GM12878 (cell line): ENCODE measurements around the gene FLT4. TPM values are rescaled to one million over a fixed set of nuclear protein-coding genes. Genes with fewer than 3 reads are reported as not detected.

Experiments
- HDGF ChIP-seq: fragments of 450-650 bp; IDR thresholded peaks from 2 replicates; pipeline ENCODE4 v1.6.1; 2016; ENCODE audit warnings: antibody characterized with exemption
- LARP7 ChIP-seq: fragments of 450-650 bp; IDR thresholded peaks from 2 replicates; pipeline ENCODE4 v1.6.1; 2017; ENCODE audit warnings: mild to moderate bottlenecking
- polyA plus RNA-seq, 11 experiments: library from polyadenylated mRNA; depleted of rRNA in 4 of 11; unstranded in 6 of 11; stranded (reverse) in 5 of 11; fragments of >200 nt; fragmentation: Nextera tagmentation in 4 of 11; fragmentation: Illumina TruSeq in 1 of 11; extraction: Ambion mirVana in 4 of 11; extraction: Trizol in 1 of 11; gene quantifications; 1 replicate in 1 of 11; 2 replicates in 10 of 11; pipeline versions ENCODE4 v1.2.1 to v1.2.3, GENCODE V29; 2011 to 2016; ENCODE audit warnings: inconsistent platforms in 2 of 11, missing spikeins in 2 of 11, low read depth in 1 of 11
- total RNA-seq, 4 experiments: library from RNA; depleted of rRNA in 3 of 4; stranded (reverse); fragments of >200 nt in 3 of 4; fragmentation: Illumina TruSeq in 1 of 4; extraction: Trizol in 1 of 4; gene quantifications; 2 replicates each; pipeline versions ENCODE4 v1.2.1 to v1.2.3, GENCODE V29; 2013 to 2021
- TF ChIP-seq, protein P1 (sequence below): IDR thresholded peaks from 2 replicates; pipeline ENCODE4 v1.6.1; 2012; ENCODE audit warnings: mild to moderate bottlenecking, low read depth, low read length
- TF ChIP-seq, protein P2 (sequence below): fragments of 450-650 bp; IDR thresholded peaks from 2 replicates; pipeline ENCODE4 v1.6.1; 2017; ENCODE audit warnings: mild to moderate bottlenecking, moderate library complexity

Gene FLT4
- total and polyA plus RNA-seq, 10 of the 15 experiments (the other 5 are each of a cell fraction or from before 2014, with no cell fraction given), result 0.18 TPM; not detected in 9

DNA sequence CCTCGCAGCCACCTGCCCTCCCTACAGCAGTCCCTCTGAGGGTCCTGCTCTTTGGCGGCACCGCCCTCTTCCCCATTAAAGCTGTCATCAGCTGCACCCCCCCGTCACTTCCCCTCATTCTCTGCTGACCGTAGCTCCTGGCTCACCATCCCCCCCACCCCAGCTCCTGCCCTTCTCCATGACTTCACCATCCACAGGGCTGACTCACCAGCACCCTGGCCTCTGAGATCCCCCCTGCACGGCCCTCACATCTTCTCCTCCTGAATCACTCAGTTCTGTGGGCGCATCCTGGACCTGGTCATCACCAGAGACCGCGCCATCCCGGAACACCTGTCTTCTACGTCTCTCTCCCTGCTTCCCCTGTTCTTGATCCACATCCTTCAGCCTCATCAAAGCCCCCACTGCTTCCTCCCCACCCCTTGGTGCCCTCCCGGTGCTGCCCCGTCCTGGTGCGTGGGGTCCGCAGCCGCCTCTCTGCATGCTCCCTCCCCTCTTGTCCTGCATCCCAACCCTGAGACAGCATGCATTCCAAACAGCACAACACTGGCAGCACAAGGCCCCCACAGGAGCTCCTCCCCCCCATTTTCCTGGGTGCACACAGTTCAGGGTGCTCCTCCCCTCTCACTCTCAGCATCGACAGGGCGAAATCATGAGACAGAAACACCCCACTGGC is 12.9 kb downstream of the FLT4 start (continued):
- TF ChIP-seq, protein P1, sequence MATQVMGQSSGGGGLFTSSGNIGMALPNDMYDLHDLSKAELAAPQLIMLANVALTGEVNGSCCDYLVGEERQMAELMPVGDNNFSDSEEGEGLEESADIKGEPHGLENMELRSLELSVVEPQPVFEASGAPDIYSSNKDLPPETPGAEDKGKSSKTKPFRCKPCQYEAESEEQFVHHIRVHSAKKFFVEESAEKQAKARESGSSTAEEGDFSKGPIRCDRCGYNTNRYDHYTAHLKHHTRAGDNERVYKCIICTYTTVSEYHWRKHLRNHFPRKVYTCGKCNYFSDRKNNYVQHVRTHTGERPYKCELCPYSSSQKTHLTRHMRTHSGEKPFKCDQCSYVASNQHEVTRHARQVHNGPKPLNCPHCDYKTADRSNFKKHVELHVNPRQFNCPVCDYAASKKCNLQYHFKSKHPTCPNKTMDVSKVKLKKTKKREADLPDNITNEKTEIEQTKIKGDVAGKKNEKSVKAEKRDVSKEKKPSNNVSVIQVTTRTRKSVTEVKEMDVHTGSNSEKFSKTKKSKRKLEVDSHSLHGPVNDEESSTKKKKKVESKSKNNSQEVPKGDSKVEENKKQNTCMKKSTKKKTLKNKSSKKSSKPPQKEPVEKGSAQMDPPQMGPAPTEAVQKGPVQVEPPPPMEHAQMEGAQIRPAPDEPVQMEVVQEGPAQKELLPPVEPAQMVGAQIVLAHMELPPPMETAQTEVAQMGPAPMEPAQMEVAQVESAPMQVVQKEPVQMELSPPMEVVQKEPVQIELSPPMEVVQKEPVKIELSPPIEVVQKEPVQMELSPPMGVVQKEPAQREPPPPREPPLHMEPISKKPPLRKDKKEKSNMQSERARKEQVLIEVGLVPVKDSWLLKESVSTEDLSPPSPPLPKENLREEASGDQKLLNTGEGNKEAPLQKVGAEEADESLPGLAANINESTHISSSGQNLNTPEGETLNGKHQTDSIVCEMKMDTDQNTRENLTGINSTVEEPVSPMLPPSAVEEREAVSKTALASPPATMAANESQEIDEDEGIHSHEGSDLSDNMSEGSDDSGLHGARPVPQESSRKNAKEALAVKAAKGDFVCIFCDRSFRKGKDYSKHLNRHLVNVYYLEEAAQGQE, result no peak
- TF ChIP-seq HDGF (no peak), LARP7 (no peak)
- TF ChIP-seq, protein P2, sequence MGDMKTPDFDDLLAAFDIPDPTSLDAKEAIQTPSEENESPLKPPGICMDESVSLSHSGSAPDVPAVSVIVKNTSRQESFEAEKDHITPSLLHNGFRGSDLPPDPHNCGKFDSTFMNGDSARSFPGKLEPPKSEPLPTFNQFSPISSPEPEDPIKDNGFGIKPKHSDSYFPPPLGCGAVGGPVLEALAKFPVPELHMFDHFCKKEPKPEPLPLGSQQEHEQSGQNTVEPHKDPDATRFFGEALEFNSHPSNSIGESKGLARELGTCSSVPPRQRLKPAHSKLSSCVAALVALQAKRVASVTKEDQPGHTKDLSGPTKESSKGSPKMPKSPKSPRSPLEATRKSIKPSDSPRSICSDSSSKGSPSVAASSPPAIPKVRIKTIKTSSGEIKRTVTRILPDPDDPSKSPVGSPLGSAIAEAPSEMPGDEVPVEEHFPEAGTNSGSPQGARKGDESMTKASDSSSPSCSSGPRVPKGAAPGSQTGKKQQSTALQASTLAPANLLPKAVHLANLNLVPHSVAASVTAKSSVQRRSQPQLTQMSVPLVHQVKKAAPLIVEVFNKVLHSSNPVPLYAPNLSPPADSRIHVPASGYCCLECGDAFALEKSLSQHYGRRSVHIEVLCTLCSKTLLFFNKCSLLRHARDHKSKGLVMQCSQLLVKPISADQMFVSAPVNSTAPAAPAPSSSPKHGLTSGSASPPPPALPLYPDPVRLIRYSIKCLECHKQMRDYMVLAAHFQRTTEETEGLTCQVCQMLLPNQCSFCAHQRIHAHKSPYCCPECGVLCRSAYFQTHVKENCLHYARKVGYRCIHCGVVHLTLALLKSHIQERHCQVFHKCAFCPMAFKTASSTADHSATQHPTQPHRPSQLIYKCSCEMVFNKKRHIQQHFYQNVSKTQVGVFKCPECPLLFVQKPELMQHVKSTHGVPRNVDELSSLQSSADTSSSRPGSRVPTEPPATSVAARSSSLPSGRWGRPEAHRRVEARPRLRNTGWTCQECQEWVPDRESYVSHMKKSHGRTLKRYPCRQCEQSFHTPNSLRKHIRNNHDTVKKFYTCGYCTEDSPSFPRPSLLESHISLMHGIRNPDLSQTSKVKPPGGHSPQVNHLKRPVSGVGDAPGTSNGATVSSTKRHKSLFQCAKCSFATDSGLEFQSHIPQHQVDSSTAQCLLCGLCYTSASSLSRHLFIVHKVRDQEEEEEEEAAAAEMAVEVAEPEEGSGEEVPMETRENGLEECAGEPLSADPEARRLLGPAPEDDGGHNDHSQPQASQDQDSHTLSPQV, result no peak
